ENCODE results near the gene CD74.

- TF ChIP-seq, protein P1, sequence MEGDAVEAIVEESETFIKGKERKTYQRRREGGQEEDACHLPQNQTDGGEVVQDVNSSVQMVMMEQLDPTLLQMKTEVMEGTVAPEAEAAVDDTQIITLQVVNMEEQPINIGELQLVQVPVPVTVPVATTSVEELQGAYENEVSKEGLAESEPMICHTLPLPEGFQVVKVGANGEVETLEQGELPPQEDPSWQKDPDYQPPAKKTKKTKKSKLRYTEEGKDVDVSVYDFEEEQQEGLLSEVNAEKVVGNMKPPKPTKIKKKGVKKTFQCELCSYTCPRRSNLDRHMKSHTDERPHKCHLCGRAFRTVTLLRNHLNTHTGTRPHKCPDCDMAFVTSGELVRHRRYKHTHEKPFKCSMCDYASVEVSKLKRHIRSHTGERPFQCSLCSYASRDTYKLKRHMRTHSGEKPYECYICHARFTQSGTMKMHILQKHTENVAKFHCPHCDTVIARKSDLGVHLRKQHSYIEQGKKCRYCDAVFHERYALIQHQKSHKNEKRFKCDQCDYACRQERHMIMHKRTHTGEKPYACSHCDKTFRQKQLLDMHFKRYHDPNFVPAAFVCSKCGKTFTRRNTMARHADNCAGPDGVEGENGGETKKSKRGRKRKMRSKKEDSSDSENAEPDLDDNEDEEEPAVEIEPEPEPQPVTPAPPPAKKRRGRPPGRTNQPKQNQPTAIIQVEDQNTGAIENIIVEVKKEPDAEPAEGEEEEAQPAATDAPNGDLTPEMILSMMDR (conservative IDR thresholded peaks at IDR 0.05; ENCODE audit: low read depth, low read length): no peak
- no peak for TF ChIP-seq EZH2 (IDR thresholded peaks at IDR 0.05; ENCODE audit: low read length, unreplicated experiment)
These were observed 28.5 kb upstream of the CD74 start for GRCh38 chr5:150440948-150441812.

All from PC-3 (cell line).